Left renal cortex interstitium (tissue), 4 donors: Measurements from ENCODE around the gene TH. TPM values are rescaled to one million over a fixed set of nuclear protein-coding genes. Genes with fewer than 3 reads are reported as not detected.
"Not testable (repeated sequence)": the region's sequence is repeated elsewhere in the genome, so short reads cannot be mapped to it uniquely, and the experiment has no call there.

Source experiments
- DNase-seq, 4 donors: peaks; one replicate each; pipeline ENCODE4 v3.0.0-alpha.2; 2013; ENCODE audit warnings: low read depth in 4 of 4, low spot score in 2 of 4, missing footprints in 1 of 4
- polyA plus RNA-seq, 4 donors: library from polyadenylated mRNA; unstranded; fragments of 120-200 nt; gene quantifications; one replicate each; pipeline ENCODE4 v1.2.1, GENCODE V29; 2013; ENCODE audit not compliant: insufficient read length in 4 of 4

The TH gene
- polyA plus RNA-seq, 4 donors: 0.66 to 2.4 (median 1.0) TPM

GRCh38 chr11:2196970-2197770, 25.6 kb upstream of the TH start:
- no peak for DNase-seq

- no peak for DNase-seq
These were observed 24.1 kb upstream of the TH start for GRCh38 chr11:2195756-2196088.

GRCh38 chr11:2194877-2195755, 23.5 kb upstream of the TH start:
- DNase-seq: no peak

- DNase-seq: not testable (repeated sequence)
These were observed 22.4 kb upstream of the TH start for GRCh38 chr11:2193888-2194595.

- no peak for DNase-seq
These were observed 21.7 kb upstream of the TH start for GRCh38 chr11:2193099-2193887.

- DNase-seq: no peak
These were observed 20.8 kb upstream of the TH start for GRCh38 chr11:2192435-2192834.

GRCh38 chr11:2191883-2192282, 20.3 kb upstream of the TH start:
- DNase-seq: no peak

GRCh38 chr11:2190657-2191471, 19.2 kb upstream of the TH start:
- no peak for DNase-seq

GRCh38 chr11:2189938-2190656, 18.5 kb upstream of the TH start:
- DNase-seq: no peak

GRCh38 chr11:2188745-2189144, 17.1 kb upstream of the TH start:
- no peak for DNase-seq

- no peak for DNase-seq
These were observed 15.7 kb upstream of the TH start for GRCh38 chr11:2187280-2187707.

- no peak for DNase-seq
These were observed 15.2 kb upstream of the TH start for GRCh38 chr11:2186669-2187279.

- no peak for DNase-seq
These were observed 13.9 kb upstream of the TH start for GRCh38 chr11:2185324-2186085.

- no peak for DNase-seq
These were observed 11.3 kb upstream of the TH start for GRCh38 chr11:2182692-2183474.

- no peak for DNase-seq
These were observed 10.5 kb upstream of the TH start for GRCh38 chr11:2182075-2182474.

GRCh38 chr11:2180789-2181370, 9.3 kb upstream of the TH start:
- DNase-seq: no peak

GRCh38 chr11:2180347-2180746, 8.7 kb upstream of the TH start:
- DNase-seq: no peak
